Fibroblast of skin of right biceps (primary cell): Measurements from ENCODE around the gene ASB13.

ENCODE experiments used
- DNase-seq: peaks from one replicate; pipeline ENCODE4 v3.0.0-alpha.2; 2013

ASB13 gene

GRCh38 chr10:5669604-5670003 lies 3.2 kb upstream of the ASB13 start:
- DNase-seq = no peak

DNA sequence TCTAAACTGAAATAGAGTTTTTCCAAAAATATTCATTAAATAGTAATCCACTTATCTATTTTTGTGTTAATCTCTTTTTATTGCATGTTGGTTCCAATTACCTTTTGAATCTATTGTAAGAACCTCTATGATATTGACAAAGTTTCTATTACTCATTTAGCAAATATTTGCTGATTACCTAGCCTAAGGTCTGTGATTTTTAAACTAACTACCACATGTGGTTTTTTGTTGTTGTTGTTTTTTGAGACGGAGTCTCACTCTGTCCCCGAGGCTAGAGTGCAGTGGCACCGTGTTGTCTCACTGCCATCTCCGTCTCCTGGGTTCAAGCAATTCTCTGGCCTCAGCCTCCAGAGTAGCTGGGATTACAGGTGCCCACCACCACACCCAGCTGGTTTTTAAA lies 2.0 kb upstream of the ASB13 start:
- DNase-seq = no peak

- no peak for DNase-seq
Measured at GRCh38 chr10:5666841-5667630, 641 bp upstream of the ASB13 start.

DNA sequence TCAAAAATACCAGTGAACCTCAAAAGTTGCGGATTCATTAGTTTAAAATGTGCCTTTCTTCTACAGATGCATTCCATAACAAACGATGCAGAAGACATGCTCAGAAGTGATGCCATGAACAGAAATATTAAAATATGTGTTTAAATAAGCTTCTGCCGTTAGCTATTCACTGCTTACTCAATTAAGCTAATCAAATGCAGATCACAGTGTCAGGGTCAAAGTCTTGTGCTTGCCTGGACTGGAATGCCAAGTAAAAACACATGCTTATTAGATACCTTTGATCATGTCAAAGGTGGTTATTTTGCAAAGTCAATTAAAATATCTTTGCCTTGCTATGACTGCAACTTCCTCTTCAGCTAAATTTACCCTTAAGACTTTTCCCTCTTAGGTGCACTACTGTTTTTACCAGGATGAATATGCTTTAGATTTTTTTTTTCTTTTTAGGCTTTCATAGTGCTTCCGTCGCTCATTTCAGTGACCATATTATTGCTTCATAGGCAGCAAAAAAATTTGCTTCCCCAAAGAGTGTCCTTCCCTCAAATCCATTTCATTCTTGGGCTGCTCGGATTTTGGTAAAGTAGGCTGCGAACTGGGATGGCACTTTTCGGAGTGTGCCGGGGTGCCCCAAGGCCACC lies 905 bp downstream of the ASB13 start:
- peak; percentile 64 for DNase-seq

DNA sequence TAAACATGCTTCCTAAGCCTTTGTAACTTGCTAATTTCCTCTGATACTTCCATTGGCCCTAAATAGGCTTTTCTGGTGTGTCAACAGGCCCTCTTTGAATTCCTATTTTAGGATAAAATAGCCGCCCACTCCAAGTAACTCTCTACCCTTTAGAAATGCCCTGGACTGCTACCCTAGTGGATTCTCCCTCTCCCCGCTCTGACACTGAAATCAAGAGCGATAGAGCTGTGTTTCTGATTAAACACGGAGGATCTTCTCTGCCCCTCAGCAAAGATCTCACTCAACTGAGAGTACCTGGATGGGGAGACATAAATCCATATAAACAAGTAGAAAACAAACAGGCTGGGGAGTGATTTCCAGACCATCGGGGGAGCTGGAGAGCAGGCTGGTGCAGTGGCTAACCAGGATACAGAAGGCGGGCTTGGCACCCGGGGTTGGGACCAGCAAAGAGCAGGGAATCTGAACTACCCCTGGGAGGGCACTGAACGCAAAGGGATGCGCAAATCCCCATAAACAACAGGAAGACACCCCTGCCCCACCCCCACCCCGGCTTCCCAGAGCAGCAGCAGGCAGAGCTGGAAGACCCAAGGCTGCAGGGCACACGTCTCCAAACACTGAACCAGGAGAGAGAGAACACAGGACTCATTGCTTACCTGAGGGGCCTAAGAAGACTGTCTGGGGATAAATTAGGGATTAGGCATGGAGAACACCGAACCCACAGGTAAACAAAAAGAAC lies 2.5 kb downstream of the ASB13 start:
- no peak for DNase-seq

DNA sequence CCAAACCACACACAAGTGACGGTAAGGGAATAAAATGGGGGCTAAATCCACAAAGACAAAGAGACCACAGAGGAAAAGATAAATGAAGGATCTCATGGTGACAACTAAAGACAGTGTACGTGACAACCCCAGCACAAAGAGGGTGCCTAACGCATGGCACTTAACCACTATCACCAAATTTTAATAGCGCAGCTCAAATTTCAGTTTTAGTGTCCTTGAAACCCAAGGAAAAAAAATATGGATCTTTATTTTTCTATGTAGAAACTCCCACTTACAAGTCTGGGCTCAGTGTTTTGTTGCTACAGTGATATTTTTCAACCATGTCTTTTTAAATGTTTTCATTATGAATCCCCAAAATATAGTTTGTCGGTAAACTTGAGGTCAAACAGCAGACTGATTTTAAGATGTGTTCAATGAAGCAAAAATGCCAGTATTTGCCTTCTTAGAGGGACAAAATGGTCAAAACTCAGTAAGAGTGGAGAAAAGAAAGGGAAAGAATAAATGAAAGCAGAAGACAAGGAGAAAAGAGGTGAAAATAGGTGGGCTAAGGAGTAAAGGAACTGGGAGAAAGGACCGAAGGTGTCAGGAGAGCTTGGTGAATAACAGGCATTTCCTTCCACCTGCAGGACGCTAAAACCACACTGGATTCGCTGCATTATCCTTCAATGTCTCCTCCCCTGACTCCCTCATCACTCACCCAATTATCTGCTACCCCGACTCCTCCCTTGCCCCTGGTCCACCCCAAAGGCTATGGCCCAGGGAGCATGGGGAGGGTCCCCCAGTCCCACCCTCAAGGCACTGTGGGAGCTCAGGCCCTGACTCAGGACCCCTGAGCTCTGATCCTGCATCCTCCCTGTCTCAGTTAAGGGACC lies 3.5 kb downstream of the ASB13 start:
- no peak for DNase-seq

- no peak for DNase-seq
Measured at GRCh38 chr10:5661043-5661442, 5.4 kb downstream of the ASB13 start.

GRCh38 chr10:5659702-5660528 lies 6.5 kb downstream of the ASB13 start:
- peak; percentile 51 for DNase-seq

- no peak for DNase-seq
Measured at GRCh38 chr10:5658871-5659618, 7.3 kb downstream of the ASB13 start.

DNA sequence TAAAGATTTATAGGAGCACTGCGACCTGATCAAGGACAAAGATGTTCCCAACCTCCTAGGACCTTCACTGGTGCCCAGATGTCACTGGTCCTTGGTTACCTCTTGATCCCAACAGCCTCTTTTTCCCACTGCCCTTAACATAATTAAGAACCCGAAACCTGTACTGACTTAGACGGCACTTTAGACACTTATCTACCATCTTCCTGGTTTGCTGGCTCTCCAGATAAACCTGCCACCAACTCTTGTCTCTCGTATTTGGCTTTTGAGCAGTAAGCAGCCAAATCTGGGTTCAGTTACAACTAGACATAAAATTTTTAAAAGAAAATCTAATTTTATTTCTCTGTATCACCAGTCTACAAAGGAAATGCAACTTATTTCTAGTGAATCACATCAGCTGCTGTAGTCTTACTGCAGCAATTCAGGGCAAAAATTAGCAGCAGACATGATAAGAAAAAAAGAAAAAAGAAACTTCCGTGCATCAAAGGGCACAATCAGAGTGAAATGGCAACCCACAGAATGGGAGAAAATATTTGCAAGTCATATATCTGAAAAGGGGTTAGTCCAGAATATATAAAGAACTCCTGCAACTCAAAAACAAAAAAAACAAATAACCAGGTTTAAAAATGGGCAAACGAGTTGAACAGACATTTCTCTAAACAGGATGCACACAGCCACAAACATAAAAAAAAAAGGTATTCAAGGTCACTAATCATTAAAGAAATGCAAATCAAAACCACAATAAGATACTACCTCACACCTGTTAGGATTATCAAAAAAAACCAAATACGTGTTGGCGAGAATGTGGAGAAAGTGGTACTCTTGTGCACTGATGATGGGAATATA lies 9.4 kb downstream of the ASB13 start:
- DNase-seq = no peak

DNA sequence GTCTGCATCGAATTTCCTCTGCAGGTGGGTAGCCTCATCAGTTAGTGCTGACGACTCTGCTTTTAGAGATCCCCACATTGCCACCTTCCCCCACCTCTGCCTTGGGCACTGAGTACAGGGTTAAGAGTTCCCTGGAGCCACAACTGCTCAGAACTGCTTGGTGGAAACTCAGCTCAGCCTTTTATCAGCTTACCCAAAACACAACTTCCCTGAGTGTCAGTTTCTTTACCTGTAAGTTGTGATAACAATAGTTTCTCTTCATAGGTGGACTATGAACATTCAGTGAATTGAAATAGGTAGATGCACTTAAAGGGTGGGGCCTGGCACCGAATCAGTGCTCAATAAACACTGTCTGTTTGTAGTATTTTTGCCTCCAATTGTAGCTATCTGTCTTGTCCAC lies 11.3 kb downstream of the ASB13 start:
- no peak for DNase-seq

- no peak for DNase-seq
Measured at GRCh38 chr10:5654218-5654755, 12.1 kb downstream of the ASB13 start.

DNA sequence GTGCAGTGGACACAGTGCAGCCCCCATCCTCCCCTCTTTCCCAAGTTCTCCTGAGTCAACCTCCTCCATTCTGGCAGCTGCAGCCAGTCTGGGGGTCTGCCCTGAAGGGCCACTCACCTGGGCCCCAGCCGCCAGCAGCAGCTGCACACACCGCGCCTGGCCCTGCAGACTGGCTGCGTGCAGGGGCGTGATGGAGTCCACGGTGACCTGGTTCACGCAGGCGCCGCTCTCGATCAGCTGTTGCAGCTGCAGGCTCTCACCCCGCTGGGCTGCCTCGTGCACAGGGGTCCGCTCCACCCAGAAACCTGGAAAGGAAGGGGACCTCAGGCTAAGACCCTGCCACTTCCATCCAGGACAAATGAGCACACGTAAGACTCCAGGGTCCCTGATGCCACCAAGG lies 13.6 kb downstream of the ASB13 start:
- no peak for DNase-seq

GRCh38 chr10:5651388-5651764 lies 15.0 kb downstream of the ASB13 start:
- no peak for DNase-seq

DNA sequence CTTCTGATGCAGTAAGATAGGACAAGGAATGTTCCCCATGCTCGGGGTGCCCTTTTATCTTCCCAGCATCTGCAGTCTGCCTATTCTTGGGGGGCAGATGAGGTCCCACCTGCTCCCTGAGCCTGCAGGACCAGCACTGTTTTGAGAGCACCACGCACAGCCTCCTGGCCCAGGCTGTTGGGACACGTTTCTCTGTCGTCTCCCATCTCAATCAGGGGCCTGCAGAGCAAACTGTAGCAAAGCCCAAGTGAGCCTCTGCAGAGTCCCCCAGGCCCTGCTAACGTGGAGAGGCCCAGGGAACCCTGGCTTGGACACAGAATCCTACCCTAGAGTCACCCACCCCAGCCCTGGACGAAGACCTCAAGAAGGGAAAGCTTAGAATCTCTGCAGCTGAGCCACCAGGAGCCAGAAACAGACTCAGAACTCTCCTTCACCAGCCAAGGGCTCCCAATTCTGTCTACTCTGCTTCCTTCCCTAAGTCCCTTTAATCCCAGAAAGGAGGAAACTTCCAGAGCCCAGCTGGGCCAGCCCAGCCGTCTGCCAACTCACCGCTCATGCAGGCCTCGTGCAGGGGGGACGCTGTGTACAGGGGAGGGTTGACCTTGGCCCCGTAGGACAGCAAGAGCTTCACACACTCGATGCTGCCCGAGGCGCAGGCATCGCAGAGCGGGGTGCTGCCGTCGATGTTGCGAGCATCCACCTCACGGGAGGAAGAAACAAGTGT lies 15.6 kb downstream of the ASB13 start:
- no peak for DNase-seq

- DNase-seq = no peak
Measured at GRCh38 chr10:5649746-5650145, 16.6 kb downstream of the ASB13 start.

DNA sequence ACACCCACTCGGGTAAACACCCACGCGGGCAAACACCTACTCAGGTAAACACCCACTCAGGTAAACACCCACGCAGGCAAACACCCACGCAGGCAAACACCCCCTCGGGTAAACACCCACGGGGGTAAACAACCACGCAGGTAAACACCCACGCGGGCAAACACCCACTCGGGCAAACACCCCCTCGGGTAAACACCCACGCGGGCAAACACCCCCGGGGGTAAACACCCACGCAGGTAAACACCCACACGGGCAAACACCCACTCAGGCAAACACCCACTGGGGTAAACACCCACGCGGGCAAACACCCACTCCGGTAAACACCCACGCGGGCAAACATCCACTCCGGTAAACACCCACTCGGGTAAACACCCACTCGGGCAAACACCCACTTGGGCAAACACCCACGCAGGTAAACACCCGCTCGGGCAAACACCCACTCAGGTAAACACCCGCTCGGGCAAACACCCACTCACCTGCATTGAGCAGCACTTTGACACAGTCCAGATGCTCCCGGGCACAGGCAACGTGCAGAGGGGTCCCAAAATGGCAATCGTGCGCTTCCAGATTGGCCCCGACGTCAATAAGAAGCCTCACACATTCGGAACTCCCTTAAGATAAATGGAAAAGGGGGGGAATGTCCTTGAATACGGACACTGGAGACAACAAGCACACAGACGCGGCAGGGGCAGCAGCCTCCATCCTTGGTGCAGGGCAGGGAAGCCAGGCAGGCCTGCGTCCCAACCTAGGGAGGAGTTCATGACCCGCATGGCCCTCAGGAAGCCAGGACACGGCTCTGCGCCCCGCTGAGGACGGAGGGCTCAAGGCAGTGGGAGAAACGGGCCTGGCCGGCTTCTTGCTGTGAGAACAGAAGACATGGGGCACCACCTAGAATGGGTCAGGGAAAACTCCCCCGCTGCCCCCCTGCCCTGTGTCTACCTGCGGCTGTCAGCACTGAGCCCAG lies 17.6 kb downstream of the ASB13 start:
- no peak for DNase-seq
